ENCODE measurements around the gene SPAG17.

DNA sequence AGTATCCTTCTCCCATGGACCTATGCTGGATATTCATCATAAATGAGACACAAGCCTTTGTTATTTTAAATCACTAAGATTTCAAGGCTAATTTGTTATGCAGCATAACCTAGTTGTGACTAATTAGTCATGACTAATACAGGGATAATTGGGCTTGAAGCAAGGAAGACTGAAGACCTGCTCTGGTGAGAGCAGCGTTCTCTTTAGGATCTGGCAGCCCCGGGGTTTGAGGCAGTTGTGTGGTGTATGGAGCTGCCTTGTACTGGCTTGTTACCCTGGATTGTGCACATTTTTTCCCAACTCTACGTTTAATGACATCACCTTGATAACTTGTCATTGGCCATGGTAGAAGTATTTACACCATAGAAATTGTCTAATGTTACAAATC, 25.7 kb upstream of the SPAG17 start:
- TF ChIP-seq NFE2L1 (CRISPR knock-in tag; IDR thresholded peaks at IDR 0.05), result no peak
- no peak for TF ChIP-seq NR2C2 (CRISPR knock-in tag; IDR thresholded peaks at IDR 0.05)
- TF ChIP-seq, protein P1, sequence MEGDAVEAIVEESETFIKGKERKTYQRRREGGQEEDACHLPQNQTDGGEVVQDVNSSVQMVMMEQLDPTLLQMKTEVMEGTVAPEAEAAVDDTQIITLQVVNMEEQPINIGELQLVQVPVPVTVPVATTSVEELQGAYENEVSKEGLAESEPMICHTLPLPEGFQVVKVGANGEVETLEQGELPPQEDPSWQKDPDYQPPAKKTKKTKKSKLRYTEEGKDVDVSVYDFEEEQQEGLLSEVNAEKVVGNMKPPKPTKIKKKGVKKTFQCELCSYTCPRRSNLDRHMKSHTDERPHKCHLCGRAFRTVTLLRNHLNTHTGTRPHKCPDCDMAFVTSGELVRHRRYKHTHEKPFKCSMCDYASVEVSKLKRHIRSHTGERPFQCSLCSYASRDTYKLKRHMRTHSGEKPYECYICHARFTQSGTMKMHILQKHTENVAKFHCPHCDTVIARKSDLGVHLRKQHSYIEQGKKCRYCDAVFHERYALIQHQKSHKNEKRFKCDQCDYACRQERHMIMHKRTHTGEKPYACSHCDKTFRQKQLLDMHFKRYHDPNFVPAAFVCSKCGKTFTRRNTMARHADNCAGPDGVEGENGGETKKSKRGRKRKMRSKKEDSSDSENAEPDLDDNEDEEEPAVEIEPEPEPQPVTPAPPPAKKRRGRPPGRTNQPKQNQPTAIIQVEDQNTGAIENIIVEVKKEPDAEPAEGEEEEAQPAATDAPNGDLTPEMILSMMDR (IDR thresholded peaks at IDR 0.05), result no peak
- TF ChIP-seq SP1 (CRISPR knock-in tag; conservative IDR thresholded peaks at IDR 0.05), result no peak
- TF ChIP-seq, protein P2, sequence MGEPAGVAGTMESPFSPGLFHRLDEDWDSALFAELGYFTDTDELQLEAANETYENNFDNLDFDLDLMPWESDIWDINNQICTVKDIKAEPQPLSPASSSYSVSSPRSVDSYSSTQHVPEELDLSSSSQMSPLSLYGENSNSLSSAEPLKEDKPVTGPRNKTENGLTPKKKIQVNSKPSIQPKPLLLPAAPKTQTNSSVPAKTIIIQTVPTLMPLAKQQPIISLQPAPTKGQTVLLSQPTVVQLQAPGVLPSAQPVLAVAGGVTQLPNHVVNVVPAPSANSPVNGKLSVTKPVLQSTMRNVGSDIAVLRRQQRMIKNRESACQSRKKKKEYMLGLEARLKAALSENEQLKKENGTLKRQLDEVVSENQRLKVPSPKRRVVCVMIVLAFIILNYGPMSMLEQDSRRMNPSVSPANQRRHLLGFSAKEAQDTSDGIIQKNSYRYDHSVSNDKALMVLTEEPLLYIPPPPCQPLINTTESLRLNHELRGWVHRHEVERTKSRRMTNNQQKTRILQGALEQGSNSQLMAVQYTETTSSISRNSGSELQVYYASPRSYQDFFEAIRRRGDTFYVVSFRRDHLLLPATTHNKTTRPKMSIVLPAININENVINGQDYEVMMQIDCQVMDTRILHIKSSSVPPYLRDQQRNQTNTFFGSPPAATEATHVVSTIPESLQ (CRISPR knock-in tag; IDR thresholded peaks at IDR 0.05), result no peak

All from WTC11 (cell line).